GM12878 (cell line): Measurements from ENCODE around the gene CACNA1E. TPM values are rescaled to one million over a fixed set of nuclear protein-coding genes. Genes with fewer than 3 reads are reported as not detected.

Experiments used
- ATAC-seq: fragments of 200-7000 bp; cut with Tn5 transposase; 3 replicates; pipeline ENCODE4 v1.9.1; 2020; ENCODE audit warnings: mild to moderate bottlenecking, moderate library complexity
- BruUV-seq: library from RNA; stranded (reverse); fragments of 400-500 nt; replicated peaks from 2 replicates; lab custom pipeline; 2021; lab: Mats Ljungman, UMichigan
- CTCF ChIA-PET: fragments of 300-600 bp; sonication (Branson Sonifier 250); formaldehyde crosslinking; extraction: SDS; loops from one replicate; lab custom pipeline; 2021; ENCODE audit warnings: inconsistent platforms; lab: Yijun Ruan, JAX
- POLR2A ChIA-PET: fragments of 350-600 bp; formaldehyde crosslinking; extraction: SDS; loops from one replicate; lab custom pipeline; 2021; ENCODE audit warnings: inconsistent platforms; lab: Charles Lee
- RAD21 ChIA-PET: fragments of 300-600 bp; sonication (Branson Sonifier 250); formaldehyde crosslinking; loops from one replicate; lab custom pipeline; 2023; ENCODE audit warnings: antibody characterized with exemption; ENCODE audit not compliant: unreplicated experiment; lab: Charles Lee
- SMC1A ChIA-PET: fragments of 300-600 bp; sonication (Branson Sonifier 250); formaldehyde crosslinking; loops from one replicate; lab custom pipeline; 2023; ENCODE audit not compliant: unreplicated experiment, uncharacterized antibody; lab: Charles Lee
- DNase-seq: peaks from one replicate; pipeline ENCODE4 v3.0.0-alpha.2; 2011; ENCODE audit warnings: low read depth, low spot score
- FAIRE-seq: peaks from 3 replicates; lab custom pipeline; 2011; peaks lifted over from hg19 to GRCh38; lab: Jason Lieb, UNC
- H2AFZ ChIP-seq: 2 replicates; pipeline ENCODE4 v1.6.0; 2011; ENCODE audit warnings: low read depth, low read length, control low read depth; ENCODE audit not compliant: control insufficient read depth
- H3K27ac ChIP-seq: 2 replicates; pipeline ENCODE4 v1.5.1; 2011; ENCODE audit warnings: control low read depth; ENCODE audit not compliant: control insufficient read depth, insufficient read depth
- H3K27me3 ChIP-seq, 2 experiments: replicated peaks in 1 of 2; 2 replicates each; pipeline versions ENCODE4 v1.6.0 to v1.6.1; 2011; ENCODE audit warnings: low read length in 1 of 2; ENCODE audit not compliant: control insufficient read depth in 2 of 2, insufficient read depth in 2 of 2
- H3K36me3 ChIP-seq, 2 experiments: 2 replicates each; pipeline ENCODE4 v1.5.1; 2011; ENCODE audit warnings: low read length in 1 of 2; ENCODE audit not compliant: control insufficient read depth in 2 of 2, insufficient read depth in 2 of 2
- H3K4me1 ChIP-seq: 2 replicates; pipeline ENCODE4 v1.6.1; 2011; ENCODE audit warnings: mild to moderate bottlenecking, low read length, moderate library complexity, mixed read lengths; ENCODE audit not compliant: control insufficient read depth, insufficient read depth
- H3K4me2 ChIP-seq: 2 replicates; pipeline ENCODE4 v1.6.0; 2011; ENCODE audit warnings: control low read depth; ENCODE audit not compliant: control insufficient read depth, insufficient read depth
- H3K4me3 ChIP-seq: fragments of 200-600 bp; sonication (generic); 2 replicates; pipeline ENCODE4 v1.5.1; 2016
- H3K79me2 ChIP-seq: 2 replicates; pipeline ENCODE4 v1.6.0; 2011; ENCODE audit warnings: low read length; ENCODE audit not compliant: control insufficient read depth, insufficient read depth
- H3K9ac ChIP-seq: 2 replicates; pipeline ENCODE4 v1.8.0; 2011; ENCODE audit warnings: low read length, control low read depth, mixed read lengths; ENCODE audit not compliant: control insufficient read depth, insufficient read depth
- H3K9me3 ChIP-seq: replicated peaks from 3 replicates; pipeline ENCODE4 v1.5.1; 2011; ENCODE audit warnings: mild to moderate bottlenecking, low read length; ENCODE audit not compliant: control insufficient read depth, insufficient read depth
- H4K20me1 ChIP-seq: 2 replicates; pipeline ENCODE4 v1.6.0; 2011; ENCODE audit not compliant: control insufficient read depth, insufficient read depth
- ASH2L ChIP-seq: fragments of 300-600, 200-600 bp; sonication (generic); IDR thresholded peaks from 2 replicates; pipeline ENCODE4 v1.6.1; 2017; ENCODE audit warnings: low read depth, mild to moderate bottlenecking, borderline replicate concordance
- CBX3 ChIP-seq: fragments of 200-600 bp; sonication (generic); IDR thresholded peaks from 2 replicates; pipeline ENCODE4 v1.6.1; 2016; ENCODE audit warnings: low read depth, borderline replicate concordance
- CTCF ChIP-seq, 3 experiments: IDR thresholded peaks in 2 of 3; conservative IDR thresholded peaks in 1 of 3; 2 replicates each; pipeline ENCODE4 v1.5.1; 2011; ENCODE audit warnings: low read depth in 3 of 3, low read length in 3 of 3, mild to moderate bottlenecking in 3 of 3, control low read depth in 2 of 3, moderate library complexity in 2 of 3, inconsistent platforms in 1 of 3, mixed read lengths in 1 of 3; ENCODE audit not compliant: control insufficient read depth in 2 of 3, insufficient read depth in 1 of 3; ENCODE audit errors: extremely low read depth in 1 of 3
- IKZF1 ChIP-seq: fragments of 450-650 bp; conservative IDR thresholded peaks from 2 replicates; pipeline ENCODE4 v1.6.1; 2017; ENCODE audit warnings: antibody characterized with exemption, mild to moderate bottlenecking
- IRF5 ChIP-seq: fragments of 450-650 bp; IDR thresholded peaks from 2 replicates; pipeline ENCODE4 v1.6.1; 2017; ENCODE audit warnings: borderline replicate concordance
- MXI1 ChIP-seq: fragments of 150-350 bp; IDR thresholded peaks from 2 replicates; pipeline ENCODE4 v1.6.1; 2011; ENCODE audit warnings: low read depth, mild to moderate bottlenecking, inconsistent platforms, low read length, improper control_type of control experiment
- NBN ChIP-seq: fragments of 450-650 bp; IDR thresholded peaks from 2 replicates; pipeline ENCODE4 v1.6.1; 2016
- PAX8 ChIP-seq: fragments of 450-650 bp; IDR thresholded peaks from 2 replicates; pipeline ENCODE4 v1.6.1; 2017; ENCODE audit warnings: mild to moderate bottlenecking, moderate library complexity
- PML ChIP-seq: IDR thresholded peaks from 2 replicates; pipeline ENCODE4 v1.6.1; 2012; ENCODE audit warnings: low read length, inconsistent platforms
- POU2F2 ChIP-seq: IDR thresholded peaks from 3 replicates; pipeline ENCODE4 v1.6.1; 2011; ENCODE audit warnings: low read depth, mild to moderate bottlenecking, low read length, borderline replicate concordance
- RELA ChIP-seq: fragments of 450-650 bp; IDR thresholded peaks from 2 replicates; pipeline ENCODE4 v1.8.0; 2014; ENCODE audit warnings: borderline replicate concordance; ENCODE audit not compliant: partially characterized antibody
- SP1 ChIP-seq: IDR thresholded peaks from one replicate; pipeline ENCODE4 v1.6.1; 2011; ENCODE audit warnings: low read depth, low read length
- ZNF274 ChIP-seq: IDR thresholded peaks from one replicate; pipeline ENCODE4 v1.8.0; 2011; ENCODE audit not compliant: insufficient read length, insufficient read depth
- ZNF592 ChIP-seq: fragments of 450-650 bp; IDR thresholded peaks from 2 replicates; pipeline ENCODE4 v1.6.1; 2017; ENCODE audit warnings: mild to moderate bottlenecking, moderate library complexity
- WGBS: methylation state at CpG from one replicate; pipeline ENCODE4 v1.1.6; 2016; ENCODE audit warnings: low lambda C conversion rate; ENCODE audit not compliant: insufficient replicate concordance, insufficient coverage; ENCODE audit errors: missing lambda C conversion rate; 5-methylcytosine and 5-hydroxymethylcytosine counted together
- in situ Hi-C: fragments of 300-500 bp; cut with MboI; formaldehyde crosslinking; loops from 9 replicates; pipeline ENCODE4 v1.14.3; 2018; ENCODE audit warnings: mixed read lengths
- intact Hi-C: fragments of 100-400 bp; cut with micrococcal nuclease; formaldehyde crosslinking; loops from one replicate; pipeline ENCODE4 v1.14.2; 2022; ENCODE audit not compliant: unreplicated experiment
- polyA plus RNA-seq, 11 experiments: library from polyadenylated mRNA; depleted of rRNA in 4 of 11; unstranded in 6 of 11; stranded (reverse) in 5 of 11; fragments of >200 nt; fragmentation: Nextera tagmentation in 4 of 11; fragmentation: Illumina TruSeq in 1 of 11; extraction: Ambion mirVana in 4 of 11; extraction: Trizol in 1 of 11; gene quantifications; 1 replicate in 1 of 11; 2 replicates in 10 of 11; pipeline versions ENCODE4 v1.2.1 to v1.2.3, GENCODE V29; 2011 to 2016; ENCODE audit warnings: inconsistent platforms in 2 of 11, missing spikeins in 2 of 11, low read depth in 1 of 11
- total RNA-seq, 4 experiments: library from RNA; depleted of rRNA in 3 of 4; stranded (reverse); fragments of >200 nt in 3 of 4; fragmentation: Illumina TruSeq in 1 of 4; extraction: Trizol in 1 of 4; gene quantifications; 2 replicates each; pipeline versions ENCODE4 v1.2.1 to v1.2.3, GENCODE V29; 2013 to 2021
- TF ChIP-seq, protein P1 (sequence below): fragments of 450-650 bp; conservative IDR thresholded peaks from 2 replicates; pipeline ENCODE4 v1.6.1; 2017; ENCODE audit warnings: mild to moderate bottlenecking, moderate library complexity

Gene CACNA1E
- total and polyA plus RNA-seq, 10 of the 15 experiments (the other 5 are each of a cell fraction or from before 2014, with no cell fraction given) = 0.57 to 22.0 (median 8.5) TPM

GRCh38 chr1:181478306-181478705 lies 5.0 kb upstream of the CACNA1E start:
- peaks cover 3% of the 10 kb centered on the region for H3K79me2 ChIP-seq
- DNase-seq = no peak
- WGBS = 0% methylated on average over 2 of the region's 2 CpGs
- BruUV-seq = no TSS peak
- H3K9me3 ChIP-seq = no peaks in the 10 kb centered on the region
- no peaks in the 10 kb centered on the region for H3K27me3 ChIP-seq
- intact Hi-C loops (loop anchor here (2.0 to 5.0 kb wide), 2 partner anchors 286 to 576 kb away; no protein-coding TSS in a partner anchor), in situ Hi-C loops (loop anchor here (5.0 kb wide), 3 partner anchors 199 to 569 kb away; no protein-coding TSS in a partner anchor)
- no peak overlapping the region for H3K27ac ChIP-seq
- H3K9ac ChIP-seq = no peak overlapping the region
- POLR2A ChIA-PET = interaction anchor here (0.7 to 3.7 kb wide), 8 partner anchors 9 to 603 kb away, joined by 3 to 33 read pairs (median 3); no protein-coding TSS in a partner anchor
- SMC1A ChIA-PET = interaction anchor here (0.6 to 21.3 kb wide), 36 partner anchors 8 to 917 kb away, joined by 3 to 260 read pairs (median 4); no protein-coding TSS in a partner anchor
- H3K4me2 ChIP-seq = no peak overlapping the region
- no peaks in the 10 kb centered on the region for H3K36me3 ChIP-seq
- no peak overlapping the region for H2AFZ ChIP-seq
- no peaks in the 10 kb centered on the region for H4K20me1 ChIP-seq
- RAD21 ChIA-PET = interaction anchor here (0.6 to 17.7 kb wide), 32 partner anchors 9 to 602 kb away, joined by 3 to 299 read pairs (median 4); no protein-coding TSS in a partner anchor
- no peak for ATAC-seq
- peaks cover 20% of the 10 kb centered on the region for H3K4me1 ChIP-seq
- no peak for FAIRE-seq
- CTCF ChIA-PET = interaction anchor here (0.6 to 16.8 kb wide), 56 partner anchors 8 to 918 kb away, joined by 3 to 319 read pairs (median 5); no protein-coding TSS in a partner anchor
- H3K4me3 ChIP-seq = no peak overlapping the region
- TF ChIP-seq NBN (no peak), IKZF1 (no peak), ASH2L (no peak), PAX8 (no peak), PML (no peak), ZNF274 (no peak), CBX3 (no peak), MXI1 (no peak), POU2F2 (no peak), IRF5 (no peak), RELA (no peak), ZNF592 (no peak), SP1 (no peak), CTCF (IDR thresholded peaks at IDR 0.05 in 2 of 3, conservative IDR thresholded peaks at IDR 0.05 in 1 of 3; ENCODE audit: control insufficient read depth in 2 of 3, extremely low read depth in 1 of 3, insufficient read depth in 1 of 3, low read depth in 3 of 3, low read length in 3 of 3) (no peak)
- TF ChIP-seq, protein P1, sequence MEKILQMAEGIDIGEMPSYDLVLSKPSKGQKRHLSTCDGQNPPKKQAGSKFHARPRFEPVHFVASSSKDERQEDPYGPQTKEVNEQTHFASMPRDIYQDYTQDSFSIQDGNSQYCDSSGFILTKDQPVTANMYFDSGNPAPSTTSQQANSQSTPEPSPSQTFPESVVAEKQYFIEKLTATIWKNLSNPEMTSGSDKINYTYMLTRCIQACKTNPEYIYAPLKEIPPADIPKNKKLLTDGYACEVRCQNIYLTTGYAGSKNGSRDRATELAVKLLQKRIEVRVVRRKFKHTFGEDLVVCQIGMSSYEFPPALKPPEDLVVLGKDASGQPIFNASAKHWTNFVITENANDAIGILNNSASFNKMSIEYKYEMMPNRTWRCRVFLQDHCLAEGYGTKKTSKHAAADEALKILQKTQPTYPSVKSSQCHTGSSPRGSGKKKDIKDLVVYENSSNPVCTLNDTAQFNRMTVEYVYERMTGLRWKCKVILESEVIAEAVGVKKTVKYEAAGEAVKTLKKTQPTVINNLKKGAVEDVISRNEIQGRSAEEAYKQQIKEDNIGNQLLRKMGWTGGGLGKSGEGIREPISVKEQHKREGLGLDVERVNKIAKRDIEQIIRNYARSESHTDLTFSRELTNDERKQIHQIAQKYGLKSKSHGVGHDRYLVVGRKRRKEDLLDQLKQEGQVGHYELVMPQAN = no peak
